Vagina (tissue), 2 donors: Measurements from ENCODE around the gene PAWR.

ENCODE experiments used
- POLR2A ChIP-seq, 2 donors: fragments of 450-650 bp; IDR thresholded peaks; one replicate each; pipeline ENCODE4 v1.6.1; 2017; ENCODE audit warnings: antibody characterized with exemption in 2 of 2, mild to moderate bottlenecking in 2 of 2, moderate library complexity in 2 of 2
- POLR2AphosphoS5 ChIP-seq, 2 donors: sonication (generic); formaldehyde crosslinking; IDR thresholded peaks; one replicate each; pipeline ENCODE4 v1.9.0; 2017; ENCODE audit warnings: antibody characterized with exemption in 2 of 2, mild to moderate bottlenecking in 2 of 2, low read depth in 1 of 2; ENCODE audit not compliant: insufficient read depth in 1 of 2
- TF ChIP-seq, protein P1 (sequence below), 3 experiments: fragments of 450-650 bp in 2 of 3; fragments of 200-600 bp in 1 of 3; sonication (generic) in 1 of 3; IDR thresholded peaks; one replicate each; pipeline ENCODE4 v1.5.1; 2017 to 2019; ENCODE audit warnings: antibody characterized with exemption in 3 of 3, mild to moderate bottlenecking in 2 of 3, moderate library complexity in 2 of 3

DNA sequence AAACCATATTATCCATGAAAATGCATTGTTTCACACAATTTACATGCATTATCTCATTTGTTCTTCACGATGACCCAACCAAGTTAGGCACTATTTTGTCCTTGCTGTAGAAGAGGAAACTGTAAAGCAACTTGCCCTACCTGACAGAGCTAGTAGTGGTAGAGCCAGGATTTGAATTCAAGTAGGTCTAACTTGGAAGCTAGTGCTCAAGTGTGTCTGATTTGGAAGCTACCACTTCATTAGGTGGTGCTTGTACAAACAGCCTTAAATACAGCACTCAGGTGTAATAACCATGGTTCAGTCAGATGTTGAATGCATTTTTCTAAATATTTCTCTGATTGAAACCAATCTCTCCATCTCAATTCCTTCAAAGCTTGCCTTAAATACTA, 123.6 kb downstream of the PAWR start:
- TF ChIP-seq, protein P1, sequence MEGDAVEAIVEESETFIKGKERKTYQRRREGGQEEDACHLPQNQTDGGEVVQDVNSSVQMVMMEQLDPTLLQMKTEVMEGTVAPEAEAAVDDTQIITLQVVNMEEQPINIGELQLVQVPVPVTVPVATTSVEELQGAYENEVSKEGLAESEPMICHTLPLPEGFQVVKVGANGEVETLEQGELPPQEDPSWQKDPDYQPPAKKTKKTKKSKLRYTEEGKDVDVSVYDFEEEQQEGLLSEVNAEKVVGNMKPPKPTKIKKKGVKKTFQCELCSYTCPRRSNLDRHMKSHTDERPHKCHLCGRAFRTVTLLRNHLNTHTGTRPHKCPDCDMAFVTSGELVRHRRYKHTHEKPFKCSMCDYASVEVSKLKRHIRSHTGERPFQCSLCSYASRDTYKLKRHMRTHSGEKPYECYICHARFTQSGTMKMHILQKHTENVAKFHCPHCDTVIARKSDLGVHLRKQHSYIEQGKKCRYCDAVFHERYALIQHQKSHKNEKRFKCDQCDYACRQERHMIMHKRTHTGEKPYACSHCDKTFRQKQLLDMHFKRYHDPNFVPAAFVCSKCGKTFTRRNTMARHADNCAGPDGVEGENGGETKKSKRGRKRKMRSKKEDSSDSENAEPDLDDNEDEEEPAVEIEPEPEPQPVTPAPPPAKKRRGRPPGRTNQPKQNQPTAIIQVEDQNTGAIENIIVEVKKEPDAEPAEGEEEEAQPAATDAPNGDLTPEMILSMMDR (IDR thresholded peaks at IDR 0.05) = no peak
- TF ChIP-seq POLR2AphosphoS5 (IDR thresholded peaks at IDR 0.05; ENCODE audit: insufficient read depth in 1 of 2, low read depth in 1 of 2) (no peak), POLR2A (IDR thresholded peaks at IDR 0.05) (no peak)
